NCI-H2171 treated with DMSO at 0.1 percent for 48 hours (cell line): ENCODE measurements around the gene RBMS3.
"Not testable (repeated sequence)": the region's sequence is repeated elsewhere in the genome, so short reads cannot be mapped to it uniquely, and the experiment has no call there.

Experiments used
- DNase-seq: peaks from one replicate; lab custom pipeline; 2025; lab: John Stamatoyannopoulos, UW

RBMS3 gene

GRCh38 chr3:29280404-29281093 lies at the start of gene RBMS3:
Gene RBMS3, plus strand, starts transcription at chr3:29281071.
- DNase-seq, result peak; percentile 91

- not testable (repeated sequence) for DNase-seq
Measured at GRCh38 chr3:29233126-29233525, 47.7 kb upstream of the RBMS3 start.

GRCh38 chr3:29236146-29236840 lies 44.6 kb upstream of the RBMS3 start:
- peak; percentile 10 for DNase-seq

- DNase-seq, result no peak
Measured at GRCh38 chr3:29239376-29239775, 41.5 kb upstream of the RBMS3 start.

- no peak for DNase-seq
Measured at GRCh38 chr3:29240248-29240647, 40.6 kb upstream of the RBMS3 start.

- no peak for DNase-seq
Measured at GRCh38 chr3:29240887-29241286, 40.0 kb upstream of the RBMS3 start.

GRCh38 chr3:29241855-29242254 lies 39.0 kb upstream of the RBMS3 start:
- DNase-seq, result no peak

GRCh38 chr3:29242296-29242695 lies 38.6 kb upstream of the RBMS3 start:
- no peak for DNase-seq

GRCh38 chr3:29245441-29245840 lies 35.4 kb upstream of the RBMS3 start:
- DNase-seq, result no peak

- DNase-seq, result no peak
Measured at GRCh38 chr3:29247088-29247745, 33.7 kb upstream of the RBMS3 start.

GRCh38 chr3:29249829-29250345 lies 31.0 kb upstream of the RBMS3 start:
- no peak for DNase-seq

- DNase-seq, result no peak
Measured at GRCh38 chr3:29255854-29256696, 24.8 kb upstream of the RBMS3 start.

GRCh38 chr3:29258161-29258560 lies 22.7 kb upstream of the RBMS3 start:
- DNase-seq, result no peak

- DNase-seq, result no peak
Measured at GRCh38 chr3:29261119-29261518, 19.8 kb upstream of the RBMS3 start.

GRCh38 chr3:29263476-29263875 lies 17.4 kb upstream of the RBMS3 start:
- DNase-seq, result no peak

- DNase-seq, result no peak
Measured at GRCh38 chr3:29265509-29266072, 15.3 kb upstream of the RBMS3 start.

- peak; percentile 73 for DNase-seq
Measured at GRCh38 chr3:29267226-29267625, 13.6 kb upstream of the RBMS3 start.

GRCh38 chr3:29268651-29269050 lies 12.2 kb upstream of the RBMS3 start:
- DNase-seq, result no peak

- no peak for DNase-seq
Measured at GRCh38 chr3:29270752-29271151, 10.1 kb upstream of the RBMS3 start.

GRCh38 chr3:29271475-29271874 lies 9.4 kb upstream of the RBMS3 start:
- DNase-seq, result no peak

GRCh38 chr3:29274667-29275066 lies 6.2 kb upstream of the RBMS3 start:
- no peak for DNase-seq

- DNase-seq, result no peak
Measured at GRCh38 chr3:29275309-29275708, 5.6 kb upstream of the RBMS3 start.
